GM12801 (cell line): Measurements from ENCODE around the gene CCND3.

Experiments
- TF ChIP-seq, protein P1 (sequence below): IDR thresholded peaks from one replicate; pipeline ENCODE4 v1.5.1; 2011; ENCODE audit warnings: control low read depth; ENCODE audit not compliant: insufficient read length; ENCODE audit errors: extremely low read depth

Gene CCND3

DNA sequence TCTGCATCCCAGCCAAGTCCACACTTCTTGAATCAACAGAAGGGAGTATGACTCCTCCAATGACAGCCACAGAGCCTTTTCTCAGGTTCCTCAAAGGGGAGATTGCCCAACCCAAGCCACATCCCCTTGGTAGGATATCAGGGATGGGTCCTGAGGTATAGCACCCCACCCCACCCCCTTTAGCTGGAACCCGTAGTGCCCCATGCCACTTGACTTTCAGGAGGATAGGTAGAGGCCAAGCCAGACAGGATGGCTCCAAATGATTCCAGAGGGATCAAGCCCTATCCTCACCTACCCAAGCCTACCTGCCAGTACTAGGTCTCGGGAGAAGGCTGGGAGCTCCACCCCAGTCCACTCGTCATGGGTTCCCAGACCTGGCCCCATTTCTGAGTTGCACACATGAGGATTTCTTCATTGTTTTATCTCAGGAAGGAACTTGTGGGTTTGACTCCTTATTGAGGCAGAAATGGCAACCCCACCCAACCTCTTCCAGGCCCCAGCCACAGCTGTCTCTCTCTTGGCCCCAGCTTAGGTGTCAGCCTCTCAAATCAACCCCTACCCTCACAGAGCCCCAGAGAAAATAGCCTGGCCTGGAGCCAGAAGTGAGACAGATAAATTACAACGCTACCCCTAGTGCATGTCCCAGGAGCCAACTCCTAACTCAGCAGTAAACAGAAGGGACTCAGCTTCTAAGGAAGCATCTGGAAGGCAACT, 3.6 kb downstream of the CCND3 start:
- TF ChIP-seq, protein P1, sequence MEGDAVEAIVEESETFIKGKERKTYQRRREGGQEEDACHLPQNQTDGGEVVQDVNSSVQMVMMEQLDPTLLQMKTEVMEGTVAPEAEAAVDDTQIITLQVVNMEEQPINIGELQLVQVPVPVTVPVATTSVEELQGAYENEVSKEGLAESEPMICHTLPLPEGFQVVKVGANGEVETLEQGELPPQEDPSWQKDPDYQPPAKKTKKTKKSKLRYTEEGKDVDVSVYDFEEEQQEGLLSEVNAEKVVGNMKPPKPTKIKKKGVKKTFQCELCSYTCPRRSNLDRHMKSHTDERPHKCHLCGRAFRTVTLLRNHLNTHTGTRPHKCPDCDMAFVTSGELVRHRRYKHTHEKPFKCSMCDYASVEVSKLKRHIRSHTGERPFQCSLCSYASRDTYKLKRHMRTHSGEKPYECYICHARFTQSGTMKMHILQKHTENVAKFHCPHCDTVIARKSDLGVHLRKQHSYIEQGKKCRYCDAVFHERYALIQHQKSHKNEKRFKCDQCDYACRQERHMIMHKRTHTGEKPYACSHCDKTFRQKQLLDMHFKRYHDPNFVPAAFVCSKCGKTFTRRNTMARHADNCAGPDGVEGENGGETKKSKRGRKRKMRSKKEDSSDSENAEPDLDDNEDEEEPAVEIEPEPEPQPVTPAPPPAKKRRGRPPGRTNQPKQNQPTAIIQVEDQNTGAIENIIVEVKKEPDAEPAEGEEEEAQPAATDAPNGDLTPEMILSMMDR, result no peak

- TF ChIP-seq, protein P1, result no peak
Observed at GRCh38 chr6:41937472-41937860, 4.1 kb downstream of the CCND3 start.

- TF ChIP-seq, protein P1, result no peak
Observed at GRCh38 chr6:41936073-41936837, 5.4 kb downstream of the CCND3 start.

DNA sequence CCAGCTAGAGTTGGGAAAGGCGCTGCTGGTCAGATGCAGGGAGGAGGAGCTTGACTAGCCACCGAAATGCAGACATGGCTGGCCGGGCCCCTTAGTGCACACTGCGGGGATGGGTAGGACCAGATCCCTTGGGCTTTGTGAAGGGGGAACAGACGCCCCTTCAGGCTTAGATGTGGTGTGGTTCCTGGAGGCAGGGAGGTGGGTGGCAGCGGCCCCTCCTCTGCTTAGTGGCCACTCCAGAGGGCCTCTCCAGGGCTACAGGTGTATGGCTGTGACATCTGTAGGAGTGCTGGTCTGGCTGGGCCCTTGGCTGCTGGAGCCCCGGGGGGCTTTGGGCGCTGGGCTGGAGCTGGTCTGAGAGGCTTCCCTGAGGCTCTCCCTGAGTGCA, 5.9 kb downstream of the CCND3 start:
- TF ChIP-seq, protein P1, result no peak

DNA sequence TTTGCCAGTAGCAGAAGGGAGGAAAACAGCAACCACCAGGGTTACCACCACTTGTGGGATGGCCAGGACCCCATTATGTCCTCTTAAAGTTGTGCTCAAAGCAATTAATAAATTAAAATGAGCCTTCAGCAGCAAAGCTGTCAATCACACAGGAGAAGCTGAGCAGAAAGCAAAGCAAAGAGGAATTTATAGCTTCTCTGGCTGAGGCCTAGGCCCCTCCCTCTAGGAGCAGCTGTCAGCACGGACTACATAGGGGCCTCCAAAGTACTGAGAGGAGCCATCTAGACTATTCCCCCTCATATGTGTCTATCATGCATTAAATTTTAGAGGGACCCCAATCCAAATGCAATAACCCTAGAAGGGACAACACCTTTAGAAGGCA, 6.4 kb downstream of the CCND3 start:
- TF ChIP-seq, protein P1, result no peak

DNA sequence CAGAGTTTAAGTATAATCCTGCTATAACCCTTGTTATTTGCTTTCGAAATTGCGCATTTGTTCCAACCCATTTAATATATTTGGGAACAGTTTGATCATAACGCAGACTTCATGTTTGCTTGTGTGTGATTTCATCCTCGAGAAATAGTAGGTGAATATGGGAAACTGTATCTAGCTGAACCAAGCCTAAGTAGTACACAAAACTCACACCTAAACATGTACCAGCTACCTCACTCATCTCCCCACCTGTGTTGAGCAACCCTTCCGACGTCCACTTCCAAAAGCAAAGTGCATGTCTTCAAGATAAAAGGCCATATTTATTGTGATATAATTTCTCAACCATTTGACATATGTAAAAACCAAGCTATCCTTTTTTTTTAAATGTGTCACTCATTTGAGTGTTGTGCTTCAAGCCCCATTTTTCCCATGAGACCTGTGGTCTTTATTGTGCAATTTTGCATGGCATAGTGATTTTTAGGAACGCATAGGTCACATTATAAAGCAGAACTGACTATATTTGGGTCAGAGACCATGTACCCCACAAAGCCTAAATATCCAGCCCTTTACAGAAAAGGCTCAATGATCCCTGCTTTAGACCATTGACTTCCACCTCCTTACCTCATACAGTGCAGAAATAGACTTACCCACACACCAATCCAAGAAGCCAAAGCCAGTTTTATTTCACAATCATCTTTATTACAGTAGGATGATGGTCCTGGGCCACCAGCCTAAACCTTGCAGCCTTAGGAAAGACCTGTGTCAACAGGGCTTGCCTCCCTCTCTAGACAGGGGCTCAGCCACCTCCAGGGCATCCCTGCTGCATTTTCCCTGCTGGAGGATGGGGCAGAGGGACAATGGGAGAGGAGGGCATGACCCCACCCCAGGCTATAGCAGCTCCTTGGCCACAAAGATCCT, 7.1 kb downstream of the CCND3 start:
- TF ChIP-seq, protein P1, result no peak

DNA sequence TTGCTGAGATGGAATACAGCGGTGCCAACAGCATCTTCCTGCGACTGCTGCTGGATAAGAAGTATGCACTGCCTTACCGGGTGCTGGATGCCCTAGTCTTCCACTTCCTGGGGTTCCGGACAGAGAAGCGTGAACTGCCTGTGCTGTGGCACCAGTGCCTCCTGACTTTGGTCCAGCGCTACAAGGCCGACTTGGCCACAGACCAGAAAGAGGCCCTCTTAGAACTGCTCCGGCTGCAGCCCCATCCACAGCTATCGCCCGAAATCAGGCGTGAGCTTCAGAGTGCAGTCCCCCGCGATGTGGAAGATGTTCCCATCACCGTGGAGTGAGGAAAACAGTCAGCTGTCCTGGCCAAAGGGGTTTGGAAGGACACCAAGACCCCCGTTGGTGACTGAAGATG, 9.2 kb downstream of the CCND3 start:
- TF ChIP-seq, protein P1, result no peak
